ENCODE results near the gene TMEM125.

The TMEM125 gene

DNA sequence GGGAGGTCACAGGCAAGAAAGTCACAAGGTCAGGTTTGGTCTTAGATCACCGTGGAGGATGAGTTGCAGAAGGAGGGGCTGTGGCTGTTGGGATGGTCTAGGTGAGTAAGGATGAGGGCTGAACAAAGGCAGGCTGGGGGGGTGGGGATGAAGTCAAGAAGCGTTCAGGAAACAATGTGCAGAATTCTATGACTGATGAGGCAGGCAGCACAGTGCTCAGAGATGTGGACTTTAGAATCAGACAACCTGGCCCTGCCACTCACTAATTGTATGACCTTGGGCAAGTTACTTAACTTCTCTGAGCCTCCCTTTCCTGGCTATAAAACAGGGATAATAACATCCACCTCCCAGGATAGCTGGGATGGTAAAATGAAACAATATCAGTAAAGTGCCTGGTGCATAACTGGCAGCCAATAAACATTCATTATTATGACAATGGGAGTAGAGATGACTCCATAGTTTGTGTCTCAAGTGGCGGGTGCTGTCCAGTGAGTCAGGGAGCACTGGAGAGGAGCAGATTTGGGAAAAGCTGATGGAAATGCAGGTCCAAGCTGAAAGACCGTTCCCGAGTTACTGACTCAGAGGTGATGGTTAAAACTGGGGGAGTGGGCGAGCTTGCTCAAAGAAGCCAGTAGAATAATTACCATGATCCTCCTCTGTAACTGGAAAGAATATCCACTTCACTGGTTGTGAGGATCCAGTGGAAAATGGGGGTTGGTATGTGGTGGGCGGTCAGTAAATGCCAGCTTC is 33.1 kb downstream of the TMEM125 start:
- FAIRE-seq, result no peak

GRCh38 chr1:43303471-43304313 is 33.9 kb downstream of the TMEM125 start:
- TF ChIP-seq POLR2A (IDR thresholded peaks at IDR 0.05; ENCODE audit: low read depth, low read length), result no peak
- DNase-seq (ENCODE audit: insufficient read length, low spot score), result no peak
- FAIRE-seq, result no peak

More for the DNA sequence above, 33.1 kb downstream of the TMEM125 start:
- no peak for TF ChIP-seq POLR2A (IDR thresholded peaks at IDR 0.05; ENCODE audit: low read depth, low read length)
- DNase-seq (ENCODE audit: insufficient read length, low spot score), result no peak

DNA sequence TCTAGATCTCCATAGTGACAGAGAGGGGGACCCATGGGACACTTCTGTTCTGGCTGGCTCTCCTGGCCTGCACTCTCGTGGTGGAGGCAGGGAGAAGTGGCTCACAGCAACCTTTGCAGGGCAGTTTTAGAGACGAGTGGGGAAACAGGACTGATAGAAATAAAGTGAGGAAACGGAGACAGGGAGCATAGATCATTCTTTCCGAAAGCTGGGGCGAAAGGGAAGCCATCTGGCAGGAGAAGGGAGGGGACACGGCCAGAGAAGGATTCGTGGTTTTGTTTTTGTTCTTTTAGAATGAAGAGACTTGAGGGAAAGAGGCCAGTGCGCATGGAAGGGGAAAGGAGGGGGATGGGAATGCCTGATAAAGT is 34.5 kb downstream of the TMEM125 start:
- FAIRE-seq, result no peak
- DNase-seq (ENCODE audit: insufficient read length, low spot score), result no peak
- no peak for TF ChIP-seq POLR2A (IDR thresholded peaks at IDR 0.05; ENCODE audit: low read depth, low read length)

GRCh38 chr1:43304771-43305300 is 35.1 kb downstream of the TMEM125 start:
- DNase-seq (ENCODE audit: insufficient read length, low spot score), result no peak
- FAIRE-seq, result no peak
- TF ChIP-seq POLR2A (IDR thresholded peaks at IDR 0.05; ENCODE audit: low read depth, low read length), result no peak

- DNase-seq (ENCODE audit: insufficient read length, low spot score) (no peak), FAIRE-seq (no peak)
- no peak for TF ChIP-seq POLR2A (IDR thresholded peaks at IDR 0.05; ENCODE audit: low read depth, low read length)
These were observed 35.7 kb downstream of the TMEM125 start for GRCh38 chr1:43305461-43305860.

DNA sequence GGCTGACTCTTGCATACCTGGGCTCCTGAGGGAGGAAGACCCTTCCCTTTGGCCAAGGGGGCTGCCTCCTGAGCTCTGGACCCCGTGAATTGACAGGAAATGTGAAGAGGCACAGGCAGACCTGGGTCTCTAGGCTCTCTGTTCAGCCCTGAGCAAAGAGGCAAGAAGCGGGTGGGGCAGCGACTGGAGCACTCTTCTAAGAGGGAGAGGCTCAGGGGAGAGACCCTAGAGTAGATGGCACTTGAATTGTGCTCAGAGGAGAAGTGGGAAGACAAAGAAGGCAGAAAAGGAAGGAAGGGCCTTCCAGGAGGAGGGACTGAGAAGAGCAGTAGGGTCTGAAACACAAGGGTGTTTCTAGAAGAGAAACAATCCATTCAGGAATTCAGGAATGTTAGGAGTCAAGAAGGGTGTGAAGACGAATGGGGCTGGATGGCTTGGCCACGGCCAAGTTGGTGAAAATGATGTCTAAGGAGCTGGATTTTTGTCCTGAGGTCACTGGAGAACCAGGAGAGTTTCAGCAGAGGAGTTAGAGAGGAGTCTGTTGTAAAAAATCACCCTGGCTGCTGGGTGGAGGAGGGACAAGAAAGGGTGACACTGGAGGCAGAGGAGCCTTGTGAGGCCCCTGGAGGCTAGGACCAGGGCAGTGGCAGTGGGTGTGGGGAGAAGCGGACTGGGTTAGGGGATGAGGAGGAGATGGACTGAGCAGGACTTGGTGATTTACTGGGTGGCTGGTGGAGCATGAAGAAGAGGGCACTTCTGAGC is 36.3 kb downstream of the TMEM125 start:
- DNase-seq (ENCODE audit: insufficient read length, low spot score) (no peak), FAIRE-seq (no peak)
- no peak for TF ChIP-seq POLR2A (IDR thresholded peaks at IDR 0.05; ENCODE audit: low read depth, low read length)

DNA sequence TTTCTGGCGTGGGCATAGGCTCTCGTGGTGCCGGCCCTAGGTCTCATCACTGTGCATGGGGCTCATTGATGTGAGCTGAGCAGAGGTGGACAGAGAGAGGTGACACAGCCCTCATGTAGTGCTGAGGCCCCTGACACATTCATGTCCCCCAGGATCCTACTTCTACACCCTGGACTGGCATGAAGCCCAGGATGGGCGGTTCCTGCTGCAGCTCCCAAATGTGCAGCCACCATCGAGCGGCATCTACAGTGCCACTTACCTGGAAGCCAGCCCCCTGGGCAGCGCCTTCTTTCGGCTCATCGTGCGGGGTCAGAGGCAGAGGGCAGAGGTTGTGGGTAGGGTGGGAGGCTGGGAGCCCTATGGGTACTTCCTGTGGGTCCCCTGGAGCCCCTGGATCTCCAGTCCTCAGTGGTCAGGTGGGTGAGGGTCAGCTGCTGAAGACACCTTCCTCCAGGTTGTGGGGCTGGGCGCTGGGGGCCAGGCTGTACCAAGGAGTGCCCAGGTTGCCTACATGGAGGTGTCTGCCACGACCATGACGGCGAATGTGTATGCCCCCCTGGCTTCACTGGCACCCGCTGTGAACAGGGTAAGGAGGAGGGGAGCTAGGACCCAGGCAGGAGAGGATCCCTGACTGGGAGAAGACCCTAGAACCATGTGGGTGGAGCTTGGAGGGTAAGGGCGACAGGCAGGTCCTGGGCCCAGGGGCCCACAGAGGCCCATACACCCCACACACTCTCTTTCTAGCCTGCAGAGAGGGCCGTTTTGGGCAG is 37.1 kb downstream of the TMEM125 start:
- DNase-seq (ENCODE audit: insufficient read length, low spot score) (no peak), FAIRE-seq (no peak)
- no peak for TF ChIP-seq POLR2A (IDR thresholded peaks at IDR 0.05; ENCODE audit: low read depth, low read length)

- DNase-seq (ENCODE audit: insufficient read length, low spot score), result no peak
- FAIRE-seq, result no peak
- TF ChIP-seq POLR2A (IDR thresholded peaks at IDR 0.05; ENCODE audit: low read depth, low read length), result no peak
These were observed 37.8 kb downstream of the TMEM125 start for GRCh38 chr1:43307458-43308158.

DNA sequence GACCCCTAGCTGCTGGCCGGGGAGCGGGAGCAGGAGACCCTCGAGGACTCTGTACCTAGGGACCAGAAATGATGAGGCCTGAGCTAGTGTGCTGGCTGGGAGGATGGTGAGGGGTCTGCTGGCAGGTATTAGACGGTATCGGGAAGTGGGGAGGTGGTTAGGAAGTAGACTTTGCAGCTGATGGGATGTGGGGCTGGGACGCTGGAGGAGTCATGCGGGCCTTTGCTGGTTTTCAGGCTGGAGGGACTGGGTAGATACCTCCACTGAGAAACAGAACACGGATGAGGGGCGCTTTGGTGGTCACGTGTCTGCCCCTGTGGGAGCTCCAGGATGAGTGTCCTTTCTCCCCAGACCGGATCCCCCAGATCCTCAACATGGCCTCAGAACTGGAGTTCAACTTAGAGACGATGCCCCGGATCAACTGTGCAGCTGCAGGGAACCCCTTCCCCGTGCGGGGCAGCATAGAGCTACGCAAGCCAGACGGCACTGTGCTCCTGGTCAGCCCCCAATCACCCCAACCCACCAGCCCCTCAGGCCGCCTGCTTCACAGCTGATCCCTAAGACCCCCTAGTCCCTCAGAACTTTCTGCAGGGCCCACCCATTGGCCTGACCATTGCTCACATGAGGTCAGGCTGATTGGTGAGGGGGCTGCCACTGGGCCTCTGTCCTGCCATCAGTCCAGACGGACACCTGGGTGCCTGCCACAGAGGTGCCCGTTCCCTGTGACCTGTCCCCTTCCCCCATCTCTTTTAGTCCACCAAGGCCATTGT is 39.0 kb downstream of the TMEM125 start:
- FAIRE-seq, result no peak
- TF ChIP-seq POLR2A (IDR thresholded peaks at IDR 0.05; ENCODE audit: low read depth, low read length), result no peak
- no peak for DNase-seq (ENCODE audit: insufficient read length, low spot score)

DNA sequence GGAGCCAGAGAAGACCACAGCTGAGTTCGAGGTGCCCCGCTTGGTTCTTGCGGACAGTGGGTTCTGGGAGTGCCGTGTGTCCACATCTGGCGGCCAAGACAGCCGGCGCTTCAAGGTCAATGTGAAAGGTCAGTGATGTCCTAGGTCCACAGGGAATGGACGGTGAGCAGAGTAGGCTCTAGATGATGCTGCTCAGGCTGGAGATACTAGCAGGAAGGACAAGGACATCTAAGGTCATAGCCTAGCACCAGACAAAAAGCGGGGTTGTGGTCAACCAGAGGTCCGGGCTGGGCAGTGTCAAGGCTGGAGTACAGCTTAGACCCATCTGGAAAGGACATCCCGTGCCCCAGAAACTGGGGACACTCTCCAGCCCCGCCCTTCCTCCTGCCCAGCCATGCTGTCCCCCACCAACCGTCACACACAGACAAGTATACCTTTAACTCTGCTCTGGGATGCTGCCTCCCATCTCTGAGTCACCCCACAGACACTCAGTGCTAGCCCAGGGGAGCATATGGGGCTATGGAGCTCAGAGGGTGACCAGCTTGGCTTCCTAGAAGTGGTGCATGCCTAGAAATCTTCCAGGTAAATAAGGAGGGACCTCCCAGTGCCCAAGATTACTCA is 39.7 kb downstream of the TMEM125 start:
- peak; percentile 15 for FAIRE-seq
- DNase-seq (ENCODE audit: insufficient read length, low spot score), result peak; percentile 80
- TF ChIP-seq POLR2A (IDR thresholded peaks at IDR 0.05; ENCODE audit: low read depth, low read length), result no peak

GRCh38 chr1:43311521-43311920 is 41.7 kb downstream of the TMEM125 start:
- no peak for TF ChIP-seq POLR2A (IDR thresholded peaks at IDR 0.05; ENCODE audit: low read depth, low read length)
- FAIRE-seq, result no peak

DNA sequence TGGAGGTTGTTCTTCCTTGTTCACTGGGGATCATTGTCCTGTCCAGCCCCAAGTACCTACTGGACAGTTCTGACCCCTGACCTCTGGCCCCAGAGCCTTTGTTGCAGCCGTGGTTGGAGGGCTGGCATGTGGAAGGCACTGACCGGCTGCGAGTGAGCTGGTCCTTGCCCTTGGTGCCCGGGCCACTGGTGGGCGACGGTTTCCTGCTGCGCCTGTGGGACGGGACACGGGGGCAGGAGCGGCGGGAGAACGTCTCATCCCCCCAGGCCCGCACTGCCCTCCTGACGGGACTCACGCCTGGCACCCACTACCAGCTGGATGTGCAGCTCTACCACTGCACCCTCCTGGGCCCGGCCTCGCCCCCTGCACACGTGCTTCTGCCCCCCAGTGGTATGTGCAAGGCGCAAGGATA is 42.4 kb downstream of the TMEM125 start:
- no peak for DNase-seq (ENCODE audit: insufficient read length, low spot score)
- FAIRE-seq, result no peak
- TF ChIP-seq POLR2A (IDR thresholded peaks at IDR 0.05; ENCODE audit: low read depth, low read length), result no peak

More at GRCh38 chr1:43311521-43311920, 41.7 kb downstream of the TMEM125 start:
- DNase-seq (ENCODE audit: insufficient read length, low spot score), result no peak

Data from H54 (cell line).